Germinal center (tissue), 1 donor: ENCODE data around the gene IKZF1.

Experiments
- DNase-seq: peaks from one replicate; pipeline ENCODE4 v3.0.0; 2012; ENCODE audit warnings: mixed read lengths, low spot score

The IKZF1 gene

DNA sequence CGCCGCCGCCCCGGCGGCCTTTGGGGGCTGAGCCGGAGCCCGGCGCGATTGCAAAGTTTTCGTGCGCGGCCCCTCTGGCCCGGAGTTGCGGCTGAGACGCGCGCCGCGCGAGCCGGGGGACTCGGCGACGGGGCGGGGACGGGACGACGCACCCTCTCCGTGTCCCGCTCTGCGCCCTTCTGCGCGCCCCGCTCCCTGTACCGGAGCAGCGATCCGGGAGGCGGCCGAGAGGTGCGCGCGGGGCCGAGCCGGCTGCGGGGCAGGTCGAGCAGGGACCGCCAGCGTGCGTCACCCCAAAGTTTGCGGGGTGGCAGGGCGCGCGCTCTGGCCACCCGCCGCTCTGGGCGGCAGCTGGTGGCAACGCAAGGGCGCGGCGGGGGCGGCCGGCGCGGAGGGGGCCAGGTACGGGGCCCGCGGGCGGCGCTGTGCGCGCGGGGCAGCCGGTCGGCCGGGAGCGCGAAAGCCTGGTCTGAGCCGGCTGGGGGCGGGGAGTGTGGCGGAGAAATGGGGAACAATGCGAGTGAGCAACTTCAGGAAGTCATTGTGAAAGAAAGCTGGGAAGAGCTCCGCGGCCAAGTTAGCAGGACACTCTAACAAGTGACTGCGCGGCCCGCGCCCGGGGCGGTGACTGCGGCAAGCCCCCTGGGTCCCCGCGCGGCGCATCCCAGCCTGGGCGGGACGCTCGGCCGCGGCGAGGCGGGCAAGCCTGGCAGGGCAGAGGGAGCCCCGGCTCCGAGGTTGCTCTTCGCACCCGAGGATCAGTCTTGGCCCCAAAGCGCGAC lies at the start of gene IKZF1:
TSS of gene IKZF1 (plus strand) at position 588 of the 782 bp plus-strand sequence. CDS start 14,346 bp downstream, outside the sequence.
- peak; percentile 44 for DNase-seq

DNA sequence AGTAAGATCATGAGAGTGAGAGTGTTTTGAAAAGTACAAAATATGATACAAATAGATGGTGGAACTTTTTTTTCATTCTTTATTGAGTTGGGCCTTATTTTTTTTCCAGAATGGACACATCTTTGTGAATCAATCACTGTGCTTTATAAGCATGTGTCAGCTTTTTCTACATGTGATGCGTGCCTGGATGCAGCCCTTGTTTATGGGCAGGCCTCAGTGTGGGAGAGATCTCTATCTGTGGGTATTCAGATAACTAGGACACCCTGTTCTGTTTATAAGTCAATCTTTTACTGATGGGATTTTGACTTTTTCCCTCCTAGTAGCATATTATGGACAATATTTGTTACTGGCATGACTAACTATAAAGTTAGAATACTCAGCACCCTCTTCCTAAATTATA lies 42.9 kb upstream of the IKZF1 start:
- DNase-seq, result no peak

DNA sequence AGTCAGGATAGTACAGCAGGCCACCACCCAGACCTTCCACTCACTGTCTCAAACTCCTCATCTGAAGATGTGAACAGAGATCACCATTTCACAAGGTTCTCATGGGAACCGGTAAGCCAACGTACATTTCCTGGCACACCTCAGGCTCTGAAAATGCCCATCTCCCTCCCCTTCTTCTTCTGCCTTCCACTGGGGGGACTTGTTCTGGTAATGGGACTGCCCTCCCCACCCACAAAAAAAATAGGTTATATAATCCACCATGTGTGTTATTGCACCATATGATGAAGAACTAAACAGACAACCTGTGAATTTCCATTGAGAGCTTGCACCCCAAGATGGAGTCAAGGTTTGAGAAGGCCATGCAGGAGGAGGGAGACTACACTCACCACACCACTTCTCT lies 42.1 kb upstream of the IKZF1 start:
- DNase-seq, result no peak

DNA sequence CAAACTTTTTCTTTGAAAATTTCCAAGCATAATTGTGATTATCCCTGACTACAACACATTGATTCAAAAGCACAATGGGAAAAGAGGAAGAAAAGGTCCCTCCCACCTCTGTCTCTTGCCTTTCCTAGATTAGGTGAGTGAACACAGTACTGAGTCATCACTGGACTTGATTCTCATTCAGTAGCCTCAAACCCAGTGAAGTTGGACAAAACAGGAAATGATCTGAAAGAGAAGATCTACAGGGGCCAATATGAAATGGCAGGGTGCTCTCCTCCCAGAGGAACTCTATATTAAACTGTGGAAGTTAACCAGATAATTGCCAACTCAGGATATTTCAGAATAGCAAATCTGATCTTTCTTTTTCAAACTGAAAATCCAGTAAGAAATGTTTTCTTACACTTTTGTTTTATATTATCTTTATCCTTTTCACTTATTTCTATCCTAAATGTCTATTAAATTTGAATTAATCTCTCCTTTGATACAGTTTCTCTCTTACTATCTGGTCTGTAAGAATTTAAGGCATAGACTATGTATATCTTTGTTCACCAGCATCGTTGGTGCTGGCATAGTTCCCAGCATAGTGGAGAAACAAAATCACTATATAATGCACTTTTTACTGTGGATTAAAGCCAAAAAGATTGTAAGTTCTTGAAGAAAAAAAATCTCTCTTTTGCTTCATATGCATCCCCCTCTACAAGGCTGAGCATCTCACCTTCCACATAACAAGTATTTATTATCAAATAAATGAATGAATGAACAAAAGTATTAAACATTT lies 41.4 kb upstream of the IKZF1 start:
- no peak for DNase-seq

DNA sequence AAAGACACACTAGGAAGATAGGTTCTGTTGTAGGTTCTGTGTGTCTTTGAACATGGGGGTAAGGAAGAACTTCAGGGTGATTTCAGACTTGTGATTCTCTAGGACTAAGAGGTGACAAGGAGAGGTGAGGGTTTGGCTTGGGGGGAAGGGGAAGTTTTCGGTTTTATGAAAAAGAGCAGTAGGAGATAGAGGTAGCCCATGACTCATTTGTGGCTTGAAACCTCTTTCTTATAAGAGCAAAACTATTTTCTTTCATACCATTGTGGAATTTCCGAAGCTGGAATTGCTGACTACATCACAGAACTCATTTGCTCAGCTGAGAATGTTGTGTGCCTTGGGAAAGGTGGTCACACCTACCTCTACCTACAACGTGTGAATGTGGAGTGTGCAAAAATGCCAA lies 39.6 kb upstream of the IKZF1 start:
- DNase-seq, result no peak

GRCh38 chr7:50265968-50266634 lies 38.4 kb upstream of the IKZF1 start:
- DNase-seq, result no peak

DNA sequence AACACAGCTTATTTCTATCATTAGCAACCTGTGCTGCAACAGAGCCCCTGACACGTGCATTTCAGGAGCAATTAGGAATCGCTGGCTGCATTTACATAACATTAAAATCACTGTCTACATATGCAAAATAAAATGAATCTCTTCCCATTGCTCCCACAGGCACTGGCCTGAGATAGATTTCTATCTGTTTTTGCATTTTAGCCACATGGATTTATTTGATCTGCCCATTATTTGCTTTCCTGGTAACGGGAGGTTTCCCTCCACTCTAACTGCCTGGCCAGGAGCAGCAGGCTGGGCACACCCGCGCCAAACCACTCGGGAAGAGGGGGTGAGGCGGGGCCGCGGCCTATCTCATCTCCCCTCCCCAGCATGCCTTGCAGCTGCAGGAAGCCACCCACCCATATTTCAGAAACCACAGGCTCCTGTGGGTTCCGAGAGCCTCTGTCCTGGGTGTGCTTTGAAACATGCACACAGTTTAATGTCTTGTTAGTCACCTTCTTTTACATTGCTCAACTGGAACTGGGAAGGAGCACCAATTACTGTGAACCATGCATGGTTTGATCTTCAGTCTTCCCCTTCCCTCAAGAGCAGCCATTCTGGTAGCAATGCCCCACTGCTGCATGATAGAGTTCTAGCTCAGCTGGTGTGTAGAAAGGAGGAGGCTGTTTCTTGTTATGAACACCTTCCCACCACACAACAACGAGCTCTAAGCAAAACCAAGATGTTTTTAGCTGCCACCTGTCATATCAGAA lies 37.7 kb upstream of the IKZF1 start:
- DNase-seq, result peak; percentile 45

- DNase-seq, result no peak
Observed at GRCh38 chr7:50267525-50268041, 36.9 kb upstream of the IKZF1 start.

GRCh38 chr7:50268223-50268622 lies 36.3 kb upstream of the IKZF1 start:
- peak; percentile 52 for DNase-seq

DNA sequence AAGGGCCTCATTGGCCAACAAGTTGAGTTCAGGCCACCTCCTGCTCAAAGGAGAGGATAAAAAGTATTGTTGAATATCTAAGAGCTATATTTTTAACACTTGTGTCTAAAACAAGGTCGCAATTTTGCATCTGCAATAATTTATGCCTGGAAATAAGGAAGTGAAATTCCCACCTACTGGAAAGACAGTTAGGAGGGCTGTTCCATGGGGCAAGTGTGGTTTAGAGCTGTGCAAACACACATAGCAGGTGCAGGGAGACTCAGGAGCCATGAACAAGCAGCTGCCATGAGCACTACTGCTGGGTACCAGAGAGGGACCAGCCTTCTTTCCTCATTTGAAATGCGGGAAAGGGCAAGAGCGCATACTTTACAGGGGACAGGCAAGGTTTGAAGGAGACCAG lies 35.5 kb upstream of the IKZF1 start:
- DNase-seq, result no peak

- no peak for DNase-seq
Observed at GRCh38 chr7:50270531-50271018, 33.9 kb upstream of the IKZF1 start.

- DNase-seq, result no peak
Observed at GRCh38 chr7:50272808-50273207, 31.7 kb upstream of the IKZF1 start.

DNA sequence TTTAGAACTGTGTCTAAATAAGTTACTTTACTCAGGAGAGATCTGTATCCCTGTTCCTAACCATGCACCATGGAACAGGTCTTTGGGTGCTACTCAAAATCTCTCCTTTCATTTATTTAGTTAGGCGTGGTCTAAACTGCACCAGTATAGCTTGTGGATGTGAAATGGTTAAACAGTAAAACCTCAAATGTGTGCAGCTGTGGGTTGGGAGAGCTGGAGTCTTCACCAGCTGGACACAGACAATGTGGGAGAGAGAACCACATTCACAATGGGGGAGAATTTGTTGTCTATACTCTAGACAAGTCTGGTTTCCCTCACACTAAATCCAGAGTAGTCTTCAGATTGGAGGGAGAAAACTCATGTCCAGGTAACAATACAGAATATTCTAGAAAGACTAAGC lies 31.2 kb upstream of the IKZF1 start:
- no peak for DNase-seq

DNA sequence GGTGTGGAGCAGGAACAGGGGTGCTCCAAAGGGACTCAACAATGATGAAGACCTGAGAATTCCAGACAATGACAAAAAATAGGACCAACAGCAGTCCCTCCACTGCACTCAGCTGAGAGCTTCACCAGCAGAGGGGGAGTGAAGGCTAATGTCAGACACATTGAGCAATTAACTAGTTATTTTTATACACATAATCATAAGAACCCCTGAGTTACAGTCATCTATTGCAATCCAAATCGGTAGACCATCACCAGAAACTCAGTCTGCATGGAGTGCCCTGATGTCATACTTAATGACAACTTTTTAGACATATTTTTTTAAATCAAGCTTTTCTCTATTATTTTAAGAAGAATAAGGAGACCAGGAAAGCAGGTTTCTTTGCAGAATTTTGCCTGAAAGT lies 30.6 kb upstream of the IKZF1 start:
- no peak for DNase-seq

DNA sequence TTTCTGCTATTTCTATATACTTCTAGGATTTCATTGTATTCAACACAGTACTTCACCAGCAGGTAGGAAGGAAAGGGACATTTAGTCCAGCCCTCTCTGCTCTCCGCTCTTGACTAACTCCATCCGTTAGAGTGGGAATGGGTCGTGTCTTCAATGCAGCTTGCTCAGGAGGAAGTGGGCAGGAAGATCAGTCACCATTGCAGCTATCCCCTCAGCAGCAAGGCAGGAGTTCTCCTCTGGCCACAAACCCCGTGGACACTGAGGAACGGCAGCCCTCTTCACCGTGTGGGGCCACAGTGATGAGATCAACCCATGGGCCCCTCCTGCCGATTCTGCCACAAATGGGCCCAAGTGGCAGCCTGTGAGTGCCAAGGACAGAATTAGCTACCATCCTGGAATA lies 30.2 kb upstream of the IKZF1 start:
- no peak for DNase-seq

DNA sequence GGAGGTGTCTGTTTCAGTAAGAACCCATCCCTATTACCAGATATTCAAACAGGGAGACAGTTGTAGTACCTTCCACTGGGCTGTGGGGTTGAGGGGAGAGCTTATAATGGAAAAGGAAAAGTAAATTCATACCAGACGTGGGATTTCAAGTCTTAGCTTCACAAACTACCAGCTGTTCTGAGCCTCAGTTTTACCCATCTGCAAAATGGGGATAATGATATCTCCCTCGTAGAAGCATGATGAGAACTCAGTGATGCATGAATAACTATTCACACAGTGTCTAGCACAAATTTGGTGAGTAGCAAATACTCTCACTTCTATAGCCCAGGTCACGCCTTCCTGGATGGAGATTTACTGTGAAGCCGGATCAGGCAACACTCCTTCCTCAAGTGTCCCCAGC lies 29.1 kb upstream of the IKZF1 start:
- DNase-seq, result no peak

DNA sequence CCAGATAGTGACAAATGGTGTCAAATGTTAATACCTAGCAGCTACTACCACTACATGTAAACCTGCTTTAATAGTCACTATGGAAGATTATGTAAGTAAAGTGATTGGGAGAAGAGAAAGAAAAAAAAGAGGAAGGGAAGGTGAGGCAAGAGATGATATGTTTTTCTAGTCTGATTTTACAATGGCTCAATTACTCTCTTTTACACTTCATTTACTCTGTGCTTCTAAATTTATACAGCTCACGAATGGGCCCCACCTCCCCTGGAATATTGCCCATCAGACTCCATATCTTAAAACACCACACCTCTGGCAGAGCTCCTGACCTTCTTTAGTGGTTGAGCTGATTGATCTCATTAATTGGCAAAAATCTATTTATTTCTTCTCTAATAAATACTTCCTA lies 28.0 kb upstream of the IKZF1 start:
- no peak for DNase-seq

- no peak for DNase-seq
Observed at GRCh38 chr7:50278120-50278519, 26.4 kb upstream of the IKZF1 start.

GRCh38 chr7:50281680-50282445 lies 22.7 kb upstream of the IKZF1 start:
- peak; percentile 46 for DNase-seq

- no peak for DNase-seq
Observed at GRCh38 chr7:50282813-50283605, 21.5 kb upstream of the IKZF1 start.
